Activated effector memory CD4-positive, alpha-beta T cell treated with anti-CD3 and anti-CD28 coated beads, Interleukin-2, amount 50 U/mL, for 16 hours (primary cell): Measurements from ENCODE around the gene KDM4C.

ENCODE experiments used
- DNase-seq: peaks from one replicate; pipeline ENCODE4 v3.0.0-alpha.2; 2020

The KDM4C gene

GRCh38 chr9:7115606-7116005 is 357.8 kb downstream of the KDM4C start:
- DNase-seq = no peak

GRCh38 chr9:7117676-7118561 is 360.1 kb downstream of the KDM4C start:
- DNase-seq = no peak

- no peak for DNase-seq
Observed at GRCh38 chr9:7118633-7119032, 360.9 kb downstream of the KDM4C start.

- DNase-seq = no peak
Observed at GRCh38 chr9:7119612-7120011, 361.8 kb downstream of the KDM4C start.

- DNase-seq = no peak
Observed at GRCh38 chr9:7121055-7121454, 363.3 kb downstream of the KDM4C start.

- no peak for DNase-seq
Observed at GRCh38 chr9:7121664-7122063, 363.9 kb downstream of the KDM4C start.

- DNase-seq = no peak
Observed at GRCh38 chr9:7123743-7124142, 366.0 kb downstream of the KDM4C start.

- DNase-seq = no peak
Observed at GRCh38 chr9:7125231-7125630, 367.5 kb downstream of the KDM4C start.

GRCh38 chr9:7129391-7129790 is 371.6 kb downstream of the KDM4C start:
- DNase-seq = no peak

- no peak for DNase-seq
Observed at GRCh38 chr9:7130266-7130820, 372.6 kb downstream of the KDM4C start.

GRCh38 chr9:7132605-7133004 is 374.8 kb downstream of the KDM4C start:
- no peak for DNase-seq

- DNase-seq = no peak
Observed at GRCh38 chr9:7135735-7136134, 378.0 kb downstream of the KDM4C start.

- DNase-seq = no peak
Observed at GRCh38 chr9:7137040-7137439, 379.3 kb downstream of the KDM4C start.

GRCh38 chr9:7137571-7137970 is 379.8 kb downstream of the KDM4C start:
- DNase-seq = no peak

GRCh38 chr9:7139886-7140285 is 382.1 kb downstream of the KDM4C start:
- DNase-seq = no peak

- DNase-seq = no peak
Observed at GRCh38 chr9:7140401-7140800, 382.6 kb downstream of the KDM4C start.

- no peak for DNase-seq
Observed at GRCh38 chr9:7143645-7144200, 385.9 kb downstream of the KDM4C start.

GRCh38 chr9:7144265-7145046 is 386.7 kb downstream of the KDM4C start:
- no peak for DNase-seq

GRCh38 chr9:7145361-7146069 is 387.7 kb downstream of the KDM4C start:
- DNase-seq = no peak

GRCh38 chr9:7146582-7146981 is 388.8 kb downstream of the KDM4C start:
- DNase-seq = no peak

- no peak for DNase-seq
Observed at GRCh38 chr9:7147121-7148090, 389.6 kb downstream of the KDM4C start.
